ENCODE data around the gene NDUFAF8. TPM values are rescaled to one million over a fixed set of nuclear protein-coding genes. Genes with fewer than 3 reads are reported as not detected.

NDUFAF8 gene
- 65.0 and 66.7 TPM in 2 replicates for total RNA-seq (2022)
- Bru-seq, nascent RNA: percentile 85 among the genes with signal in this experiment
- BruChase-seq, experiment 1, labeled RNA remaining after a 2-hour chase: percentile 86 among the genes with signal in this experiment
- BruChase-seq, experiment 2, labeled RNA remaining after a 6-hour chase: percentile 91 among the genes with signal in this experiment
- long read RNA-seq, transcript NDUFAF8-201 (3 exons, 615 nt): major isoform, 52 of 62 reads
- long read RNA-seq, partial matches to known transcripts: 4 of 62 reads
- long read RNA-seq, other reads (novel, unspliced or antisense): 6 of 62 reads

DNA sequence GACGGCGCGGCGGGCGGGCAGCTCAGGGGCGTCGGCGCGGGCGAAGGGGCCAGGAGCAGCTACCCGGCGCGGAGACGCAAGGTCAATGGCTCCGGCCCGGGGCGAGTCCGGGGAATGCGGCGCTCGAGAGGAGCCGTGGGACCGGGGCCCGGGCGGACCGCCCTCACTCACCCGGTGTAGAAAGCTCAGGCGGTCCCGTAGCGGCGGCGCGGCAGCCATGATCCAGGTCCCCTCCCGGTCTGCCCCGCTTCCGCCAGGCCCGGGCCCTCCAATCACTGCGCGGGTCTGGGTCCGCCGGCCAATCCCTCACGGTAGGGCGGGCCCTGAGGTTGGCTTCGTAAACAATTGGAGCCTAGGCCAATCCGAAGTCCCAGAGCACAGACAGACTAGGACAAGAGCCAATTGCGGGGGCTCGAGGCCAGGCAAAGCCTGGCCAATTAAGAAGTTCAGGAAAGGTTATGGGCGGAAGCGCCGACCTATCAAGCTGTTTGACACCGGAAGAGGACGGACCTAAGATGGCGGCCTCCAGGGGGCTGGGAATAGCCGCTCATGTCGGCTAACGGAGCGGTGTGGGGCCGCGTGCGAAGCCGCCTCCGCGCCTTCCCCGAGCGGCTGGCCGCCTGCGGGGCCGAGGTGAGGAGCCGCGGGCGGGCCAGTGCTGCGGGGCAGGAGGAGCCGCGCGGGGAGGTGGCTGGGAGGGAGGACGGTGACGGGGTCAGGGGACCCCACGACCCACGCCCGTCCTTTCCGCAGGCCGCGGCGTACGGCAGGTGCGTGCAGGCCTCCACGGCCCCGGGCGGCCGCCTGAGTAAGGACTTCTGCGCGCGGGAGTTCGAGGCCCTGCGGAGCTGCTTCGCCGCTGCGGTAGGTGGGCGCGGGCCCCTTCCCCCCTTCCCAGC lies at the start of gene NDUFAF8, which contains the start of gene TEPSIN:
Gene NDUFAF8 (plus strand): TSS at position 504 of the 899 bp plus-strand sequence. CDS start 46 bp downstream, at position 550.
Gene TEPSIN (minus strand): TSS at position 241 of the 899 bp plus-strand sequence. CDS start 22 bp downstream, at position 219.
- ChIA-PET POLR2A (interaction anchor here (0.6 to 1.5 kb wide), 8 partner anchors 16 to 273 kb away, joined by 3 to 34 read pairs (median 4); partner anchors contain the start of genes ACTG1, BAHCC1 and CEP131), CTCF (interaction anchor here (0.7 to 1.5 kb wide), 7 partner anchors 16 to 250 kb away, joined by 3 to 11 read pairs (median 3); partner anchors contain the start of genes BAHCC1 and CEP131)
- intact Hi-C loops (cut with micrococcal nuclease; ENCODE audit: unreplicated experiment): loop anchor here (1.0 to 2.0 kb wide), 3 partner anchors 16 to 106 kb away; no protein-coding TSS in a partner anchor
- H3K4me3 ChIP-seq (ENCODE audit: low read depth, low read length): peak within 1 kb of the TSS; percentile 91
- BruUV-seq (replicated peaks): no TSS peak
- H3K4me3 Mint-ChIP-seq (ENCODE audit: unreplicated experiment): peak within 1 kb of the TSS; percentile 82
- no peaks in the 10 kb centered on the region for H3K9me3 ChIP-seq
- peaks cover 19% of the 10 kb centered on the region for H3K4me1 Mint-ChIP-seq (ENCODE audit: low read depth, unreplicated experiment)
- no peaks in the 10 kb centered on the region for H3K27me3 ChIP-seq (replicated peaks; ENCODE audit: control insufficient read depth, insufficient read depth, low read length)
- peak within 1 kb of the TSS; percentile 71 for H3K27ac Mint-ChIP-seq (ENCODE audit: unreplicated experiment)
- H3K9me3 Mint-ChIP-seq (ENCODE audit: unreplicated experiment): no peaks in the 10 kb centered on the region
- peaks cover 26% of the 10 kb centered on the region for H3K4me1 ChIP-seq
- H3K27me3 Mint-ChIP-seq (ENCODE audit: insufficient read depth, unreplicated experiment): no peaks in the 10 kb centered on the region
- H3K36me3 ChIP-seq (ENCODE audit: control insufficient read depth, insufficient read depth, low read length): no peaks in the 10 kb centered on the region
- no peak for TF ChIP-seq CTCF (IDR thresholded peaks at IDR 0.05; ENCODE audit: insufficient read depth in 1 of 2, low read depth in 1 of 2, low read length in 1 of 2, severe bottlenecking in 1 of 2, unreplicated experiment in 1 of 2)
- peak; percentile 98 to 99 for DNase-seq
- H3K36me3 Mint-ChIP-seq (ENCODE audit: insufficient read depth, unreplicated experiment): peaks cover 52% of the 10 kb centered on the region

DNA sequence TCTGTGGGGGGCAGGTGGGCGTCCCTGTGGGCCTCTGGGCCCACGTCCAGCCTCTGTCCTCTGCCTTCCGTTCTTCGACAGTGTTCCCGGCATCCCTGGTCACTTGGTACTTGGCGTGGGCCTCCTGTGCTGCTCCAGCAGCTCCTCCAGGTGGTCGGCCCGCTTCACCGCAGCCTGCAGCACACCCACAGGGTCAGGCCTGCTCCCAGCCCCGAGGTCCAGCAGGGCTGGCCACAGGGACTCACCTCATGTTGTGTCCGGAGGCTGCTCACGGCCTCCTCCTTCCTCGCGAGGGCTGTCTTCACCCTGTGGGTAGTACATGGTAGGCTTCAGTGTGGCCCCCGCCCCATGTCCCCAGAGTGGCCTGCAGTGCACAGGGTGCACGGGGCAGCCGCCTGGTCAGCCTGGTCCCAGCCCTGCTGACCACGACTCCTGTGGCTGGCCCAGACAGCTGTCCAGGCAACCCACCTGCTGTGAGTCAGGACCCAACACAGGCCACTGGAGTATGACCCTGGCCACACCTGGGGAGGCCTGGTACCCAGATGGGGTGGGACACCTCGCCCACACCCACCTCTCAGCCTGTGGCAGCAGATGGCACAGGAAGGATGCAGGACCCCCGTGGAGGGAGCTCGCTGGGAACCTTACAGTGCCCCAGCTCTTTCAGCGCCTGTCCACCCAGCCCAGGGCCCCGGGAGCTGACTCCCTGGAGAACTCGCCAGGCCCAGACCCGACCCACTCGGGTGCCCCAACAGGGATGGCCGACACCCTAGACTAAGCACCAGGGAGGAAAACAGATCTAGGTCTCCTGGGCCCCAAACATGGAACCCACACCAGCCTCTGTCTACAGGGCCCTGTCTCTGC lies 49.2 kb upstream of the NDUFAF8 start:
- H3K27me3 Mint-ChIP-seq (ENCODE audit: insufficient read depth, unreplicated experiment): no peaks in the 10 kb centered on the region
- peak; percentile 65 to 69 for TF ChIP-seq CTCF (IDR thresholded peaks at IDR 0.05; ENCODE audit: insufficient read depth in 1 of 2, low read depth in 1 of 2, low read length in 1 of 2, severe bottlenecking in 1 of 2, unreplicated experiment in 1 of 2)
- no peaks in the 10 kb centered on the region for H3K27me3 ChIP-seq (replicated peaks; ENCODE audit: control insufficient read depth, insufficient read depth, low read length)
- no peaks in the 10 kb centered on the region; the same call in 1 of the 2 replicates for H3K36me3 ChIP-seq (ENCODE audit: control insufficient read depth, insufficient read depth, low read length)
- H3K4me3 ChIP-seq (ENCODE audit: low read depth, low read length): no peak overlapping the region
- no peaks in the 10 kb centered on the region for H3K9me3 Mint-ChIP-seq (ENCODE audit: unreplicated experiment)
- intact Hi-C loops (cut with micrococcal nuclease; ENCODE audit: unreplicated experiment): loop anchor here (1.0 kb wide), 1 partner anchor 48 kb away; no protein-coding TSS in a partner anchor
- ChIA-PET POLR2A (interaction anchor here (0.6 kb wide), 1 partner anchor 33 kb away, joined by 3 read pairs; the partner anchor contains the start of gene CEP131), CTCF (interaction anchor here (1.4 to 2.0 kb wide), 3 partner anchors 33 to 166 kb away, joined by 3 to 10 read pairs (median 3); partner anchors contain the start of gene CEP131)
- no peaks in the 10 kb centered on the region for H3K4me1 Mint-ChIP-seq (ENCODE audit: low read depth, unreplicated experiment)
- H3K27ac Mint-ChIP-seq (ENCODE audit: unreplicated experiment): no peak overlapping the region
- BruUV-seq (replicated peaks): no TSS peak
- no peaks in the 10 kb centered on the region for H3K36me3 Mint-ChIP-seq (ENCODE audit: insufficient read depth, unreplicated experiment)
- DNase-seq: peak in 1 of 2 experiments; percentile 68
- no peaks in the 10 kb centered on the region for H3K4me1 ChIP-seq
- no peaks in the 10 kb centered on the region for H3K9me3 ChIP-seq
- no peak overlapping the region for H3K4me3 Mint-ChIP-seq (ENCODE audit: unreplicated experiment)
